HFFc6 (cell line): ENCODE results near the gene NACAD. TPM values are rescaled to one million over a fixed set of nuclear protein-coding genes. Genes with fewer than 3 reads are reported as not detected.
A peak's percentile ranks its signal among the peaks of the same experiment; 100 is the strongest.

ENCODE experiments used
- DNase-seq: peaks from one replicate; pipeline ENCODE4 v3.0.0-alpha.2; 2018
- H3K27ac Mint-ChIP-seq: 2 replicates; pipeline ENCODE4 v1.8.0; 2020; ENCODE audit warnings: mild to moderate bottlenecking, mixed read lengths
- H3K27me3 Mint-ChIP-seq: 2 replicates; pipeline ENCODE4 v1.8.0; 2021; ENCODE audit warnings: mild to moderate bottlenecking, moderate library complexity, mixed read lengths; ENCODE audit not compliant: insufficient read depth
- H3K36me3 Mint-ChIP-seq: 2 replicates; pipeline ENCODE4 v1.8.0; 2021; ENCODE audit warnings: low read depth, mixed read lengths
- H3K4me1 Mint-ChIP-seq: 2 replicates; pipeline ENCODE4 v1.8.0; 2020; ENCODE audit warnings: low read depth, mixed read lengths
- H3K4me3 Mint-ChIP-seq: 2 replicates; pipeline ENCODE4 v1.8.0; 2020; ENCODE audit warnings: mild to moderate bottlenecking, moderate library complexity, mixed read lengths
- H3K9me3 Mint-ChIP-seq: 2 replicates; pipeline ENCODE4 v1.8.0; 2020; ENCODE audit warnings: mild to moderate bottlenecking, mixed read lengths
- total RNA-seq, 6 experiments: library from RNA; stranded (reverse); fragmentation: NEBNext Ultra II Directional; extraction: Animal tissue kit (Norgen Biotek cat#: 25700); gene quantifications; 2 replicates in 1 of 6; 3 replicates in 5 of 6; pipeline ENCODE4 v1.2.3, GENCODE V29; 2021
- TF ChIP-seq, protein P1 (sequence below): fragments of 200-600 bp; sonication (generic); IDR thresholded peaks from 2 replicates; pipeline ENCODE4 v1.5.0; 2021; ENCODE audit warnings: antibody characterized with exemption, mild to moderate bottlenecking

Gene NACAD
- total RNA-seq, 6 experiments from 2014 or later, result 5.5 to 10.5 (median 9.6) TPM

DNA sequence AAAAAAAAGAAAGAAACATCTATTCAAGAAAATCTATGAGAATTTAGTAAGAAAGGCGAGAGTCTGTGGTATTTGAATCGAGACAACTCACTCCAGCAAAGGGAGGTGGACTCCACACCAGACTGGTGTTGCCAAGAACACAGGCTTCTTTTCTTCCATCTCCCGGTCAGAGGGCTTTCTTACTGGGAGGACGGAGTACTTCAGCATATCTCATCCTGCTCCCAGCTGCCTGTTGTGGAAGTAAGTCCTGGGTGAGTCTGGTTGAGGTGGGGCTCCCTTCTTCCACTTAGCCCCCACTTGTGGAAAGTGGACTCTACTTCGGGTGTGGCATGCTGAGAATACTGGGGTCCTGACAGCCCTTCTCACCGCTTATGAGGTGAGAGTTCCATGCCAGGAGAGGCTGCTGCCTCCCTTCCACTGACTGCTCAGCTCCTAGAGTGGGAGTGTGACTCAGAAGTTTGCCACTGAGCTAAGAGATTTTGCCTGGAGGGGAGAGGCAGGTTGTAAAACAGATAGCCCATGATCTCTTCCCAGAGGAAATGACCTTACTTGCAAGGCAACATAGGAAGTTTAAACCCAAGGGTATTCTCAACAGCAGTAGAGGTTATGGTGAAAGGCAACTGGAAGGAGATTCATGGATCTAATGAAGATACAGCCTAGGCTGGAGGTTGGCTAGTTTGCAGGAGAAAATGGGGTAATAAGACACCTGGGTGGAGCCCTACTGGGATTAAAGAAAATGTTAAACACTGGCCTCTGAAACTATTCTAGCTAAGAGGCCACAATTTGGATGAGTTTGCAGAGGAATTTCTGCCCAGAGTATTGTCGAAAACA is 3.5 kb upstream of the NACAD start:
- Mint-ChIP-seq H3K4me1 (peaks cover 14% of the 10 kb centered on the region), H3K27me3 (peaks cover 2% of the 10 kb centered on the region; the same call in 1 of the 2 replicates), H3K9me3 (no peaks in the 10 kb centered on the region), H3K27ac (peak overlapping the region; percentile 42; the same call in 1 of the 2 replicates), H3K36me3 (no peaks in the 10 kb centered on the region), H3K4me3 (no peak overlapping the region)
- TF ChIP-seq, protein P1, sequence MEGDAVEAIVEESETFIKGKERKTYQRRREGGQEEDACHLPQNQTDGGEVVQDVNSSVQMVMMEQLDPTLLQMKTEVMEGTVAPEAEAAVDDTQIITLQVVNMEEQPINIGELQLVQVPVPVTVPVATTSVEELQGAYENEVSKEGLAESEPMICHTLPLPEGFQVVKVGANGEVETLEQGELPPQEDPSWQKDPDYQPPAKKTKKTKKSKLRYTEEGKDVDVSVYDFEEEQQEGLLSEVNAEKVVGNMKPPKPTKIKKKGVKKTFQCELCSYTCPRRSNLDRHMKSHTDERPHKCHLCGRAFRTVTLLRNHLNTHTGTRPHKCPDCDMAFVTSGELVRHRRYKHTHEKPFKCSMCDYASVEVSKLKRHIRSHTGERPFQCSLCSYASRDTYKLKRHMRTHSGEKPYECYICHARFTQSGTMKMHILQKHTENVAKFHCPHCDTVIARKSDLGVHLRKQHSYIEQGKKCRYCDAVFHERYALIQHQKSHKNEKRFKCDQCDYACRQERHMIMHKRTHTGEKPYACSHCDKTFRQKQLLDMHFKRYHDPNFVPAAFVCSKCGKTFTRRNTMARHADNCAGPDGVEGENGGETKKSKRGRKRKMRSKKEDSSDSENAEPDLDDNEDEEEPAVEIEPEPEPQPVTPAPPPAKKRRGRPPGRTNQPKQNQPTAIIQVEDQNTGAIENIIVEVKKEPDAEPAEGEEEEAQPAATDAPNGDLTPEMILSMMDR, result no peak
- DNase-seq, result peak; percentile 66

DNA sequence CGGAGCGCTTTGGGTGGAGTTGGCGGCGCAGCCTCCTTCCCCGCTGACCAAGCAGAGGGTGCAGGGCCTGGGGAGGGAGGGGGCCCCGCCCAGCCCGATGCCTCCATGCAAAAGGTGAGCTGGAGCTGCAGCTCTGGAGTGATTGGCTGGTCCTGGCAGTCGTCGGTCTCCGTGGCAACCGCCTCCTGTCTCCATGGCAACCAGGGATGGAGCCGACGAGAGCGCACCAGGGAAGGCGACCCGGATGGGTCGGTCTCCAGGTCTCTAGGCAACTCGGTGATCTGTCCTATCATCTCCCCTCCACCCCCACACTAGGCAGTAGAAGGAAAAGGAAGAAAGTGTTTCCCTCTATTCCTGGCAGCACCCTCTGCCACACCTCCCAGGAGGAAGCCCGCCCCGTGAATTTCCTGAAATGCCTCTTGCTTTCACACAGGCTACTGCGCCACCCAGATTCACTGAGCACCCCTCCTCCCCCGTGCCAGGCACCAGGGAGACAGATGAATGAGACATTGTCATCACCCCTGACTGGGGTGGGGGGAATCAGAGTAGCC is 647 bp upstream of the NACAD start:
- Mint-ChIP-seq H3K27me3 (peaks cover 2% of the 10 kb centered on the region; the same call in 1 of the 2 replicates), H3K9me3 (no peaks in the 10 kb centered on the region), H3K4me3 (peak overlapping the region; percentile 72), H3K36me3 (no peaks in the 10 kb centered on the region), H3K4me1 (peaks cover 14% of the 10 kb centered on the region), H3K27ac (no peak overlapping the region)
- TF ChIP-seq, protein P1, result no peak
- peak; percentile 58 for DNase-seq

DNA sequence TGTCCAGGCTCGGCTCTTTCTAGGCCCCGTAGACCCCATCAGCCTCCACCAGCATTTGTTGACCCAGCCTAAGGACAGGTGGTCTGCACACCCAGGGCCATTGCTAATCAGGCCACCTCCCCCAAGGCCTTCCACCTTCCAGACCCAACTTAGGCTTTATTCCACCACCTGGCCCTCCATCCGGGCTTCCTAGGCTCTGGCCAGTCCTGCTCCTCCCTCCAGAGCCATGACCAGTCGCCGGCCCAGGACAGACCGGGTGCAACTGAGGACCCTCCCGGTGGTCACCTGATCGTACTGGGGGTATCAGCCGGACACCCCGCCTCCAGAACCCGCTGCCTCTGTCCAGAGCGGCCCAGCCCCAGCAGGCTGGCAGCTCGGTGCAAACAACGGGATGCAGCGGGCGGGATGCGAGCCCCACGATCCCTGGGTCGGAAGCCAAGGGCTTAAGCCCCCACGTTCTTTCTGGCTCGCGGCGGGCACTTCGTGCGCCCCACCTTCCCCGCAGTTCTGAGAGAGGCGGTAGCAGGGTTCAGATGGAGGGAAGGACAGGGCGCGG is 545 bp downstream of the NACAD start:
- H3K4me3 Mint-ChIP-seq, result peak overlapping the region; percentile 64
- no peaks in the 10 kb centered on the region for H3K36me3 Mint-ChIP-seq
- no peak overlapping the region for H3K27ac Mint-ChIP-seq
- TF ChIP-seq, protein P1, result no peak
- peaks cover 14% of the 10 kb centered on the region for H3K4me1 Mint-ChIP-seq
- peaks cover 2% of the 10 kb centered on the region; the same call in 1 of the 2 replicates for H3K27me3 Mint-ChIP-seq
- no peak for DNase-seq
- H3K9me3 Mint-ChIP-seq, result no peaks in the 10 kb centered on the region

DNA sequence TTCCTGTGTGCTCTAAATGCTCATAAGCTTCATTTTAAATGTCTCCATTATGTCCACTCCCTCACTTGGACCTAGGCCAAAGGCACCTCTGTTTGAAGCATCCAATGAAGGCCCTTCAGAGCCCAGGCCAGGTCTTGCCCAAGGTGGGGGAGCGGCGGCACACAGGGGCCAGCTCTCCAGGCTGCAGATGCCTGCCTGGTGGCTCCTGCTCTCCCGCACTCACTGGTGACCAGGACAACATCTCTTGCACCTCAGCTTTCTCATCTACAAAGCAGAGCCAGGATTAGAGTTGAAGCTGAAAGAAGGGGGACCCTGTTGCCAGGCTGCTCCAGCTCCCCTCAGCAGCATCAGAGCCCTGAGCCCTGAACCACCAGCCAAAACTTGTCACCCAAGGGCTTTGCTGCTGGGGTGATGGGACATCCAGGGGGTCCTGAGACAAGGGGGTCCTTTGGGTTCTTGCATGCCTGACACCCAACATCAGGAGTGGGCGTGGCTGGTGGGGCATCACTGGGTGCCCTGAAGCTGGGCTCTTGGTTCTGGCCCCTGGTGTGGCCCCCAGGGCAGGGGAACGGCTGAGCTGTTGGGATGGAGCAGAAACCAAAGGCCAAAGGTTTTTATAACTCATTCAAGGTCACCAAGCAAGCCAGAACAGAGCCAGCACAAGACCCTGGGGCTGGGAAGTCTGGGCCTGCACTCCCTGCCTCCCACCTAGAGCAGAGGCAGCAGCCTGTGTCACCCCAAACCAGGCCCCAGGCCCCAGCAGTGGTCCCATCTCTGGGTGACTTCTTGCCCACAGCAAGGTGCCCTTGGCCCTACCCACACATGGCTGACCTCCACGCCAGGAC is 1.2 kb downstream of the NACAD start:
- H3K4me1 Mint-ChIP-seq, result peaks cover 8% of the 10 kb centered on the region
- peaks cover 2% of the 10 kb centered on the region; the same call in 1 of the 2 replicates for H3K27me3 Mint-ChIP-seq
- peak overlapping the region; percentile 64; the same call in 1 of the 2 replicates for H3K4me3 Mint-ChIP-seq
- DNase-seq, result no peak
- no peaks in the 10 kb centered on the region for H3K9me3 Mint-ChIP-seq
- TF ChIP-seq, protein P1, result no peak
- no peaks in the 10 kb centered on the region for H3K36me3 Mint-ChIP-seq
- H3K27ac Mint-ChIP-seq, result no peak overlapping the region

DNA sequence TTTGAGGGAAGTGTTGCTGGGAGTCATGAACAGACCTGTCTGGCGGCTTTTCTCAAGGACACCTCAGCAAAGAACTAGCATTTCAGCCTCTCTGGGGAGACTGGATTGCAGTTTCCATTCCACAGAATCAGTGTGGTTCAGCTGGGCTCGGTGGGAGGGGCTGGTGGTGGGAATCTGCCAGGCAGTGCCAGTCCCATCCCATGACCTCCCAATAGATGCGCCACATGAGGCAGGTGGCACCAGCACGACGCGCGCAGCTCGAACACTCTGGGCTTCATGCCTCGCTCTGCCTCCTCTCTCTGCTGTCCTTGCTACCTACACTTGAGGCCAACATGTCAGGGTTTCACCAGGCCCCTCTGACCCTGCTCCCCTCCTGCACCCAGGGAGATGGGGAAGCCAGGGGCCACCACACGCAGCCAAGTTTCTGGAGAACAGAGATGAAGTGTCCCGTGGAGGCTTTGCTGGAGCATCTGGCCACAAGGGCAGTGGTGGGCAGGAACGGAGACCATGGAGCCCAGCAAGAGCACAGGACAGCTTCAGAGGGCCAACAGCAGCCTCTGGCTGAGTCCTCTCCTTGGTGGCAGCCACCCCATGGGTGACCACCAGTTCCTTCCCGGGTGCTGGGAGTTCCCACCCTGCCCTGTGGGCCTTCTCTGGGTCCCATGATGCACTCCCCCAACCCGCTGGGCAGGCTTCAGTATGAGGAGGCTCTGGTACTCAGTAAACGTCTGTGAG is 2.3 kb downstream of the NACAD start:
- Mint-ChIP-seq H3K27me3 (peaks cover 2% of the 10 kb centered on the region; the same call in 1 of the 2 replicates), H3K4me1 (no peaks in the 10 kb centered on the region), H3K27ac (no peak overlapping the region), H3K4me3 (no peak overlapping the region), H3K36me3 (no peaks in the 10 kb centered on the region), H3K9me3 (no peaks in the 10 kb centered on the region)
- TF ChIP-seq, protein P1, result no peak
- DNase-seq, result no peak
